Measurements from ENCODE around the gene BEND3.

DNA sequence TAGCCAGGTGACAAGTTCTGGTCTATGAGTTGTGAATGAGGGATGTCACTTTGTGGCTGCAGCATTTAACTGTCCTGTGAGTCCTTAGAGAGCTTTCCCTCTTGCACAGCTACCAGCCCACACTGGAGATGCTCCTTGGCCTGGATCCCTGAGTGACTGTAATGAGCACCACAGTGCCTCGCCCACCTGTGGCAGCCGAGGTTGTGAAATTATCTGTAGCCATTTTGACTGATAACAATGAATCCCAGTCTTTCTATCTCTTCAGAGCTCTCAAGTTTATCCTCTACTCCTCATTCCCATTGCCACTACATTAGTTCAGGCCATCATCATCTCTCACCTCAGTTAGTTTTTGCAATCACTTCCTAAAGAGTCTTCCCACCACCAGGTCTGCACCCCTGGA, 41.3 kb upstream of the BEND3 start:
- TF ChIP-seq, protein P1, sequence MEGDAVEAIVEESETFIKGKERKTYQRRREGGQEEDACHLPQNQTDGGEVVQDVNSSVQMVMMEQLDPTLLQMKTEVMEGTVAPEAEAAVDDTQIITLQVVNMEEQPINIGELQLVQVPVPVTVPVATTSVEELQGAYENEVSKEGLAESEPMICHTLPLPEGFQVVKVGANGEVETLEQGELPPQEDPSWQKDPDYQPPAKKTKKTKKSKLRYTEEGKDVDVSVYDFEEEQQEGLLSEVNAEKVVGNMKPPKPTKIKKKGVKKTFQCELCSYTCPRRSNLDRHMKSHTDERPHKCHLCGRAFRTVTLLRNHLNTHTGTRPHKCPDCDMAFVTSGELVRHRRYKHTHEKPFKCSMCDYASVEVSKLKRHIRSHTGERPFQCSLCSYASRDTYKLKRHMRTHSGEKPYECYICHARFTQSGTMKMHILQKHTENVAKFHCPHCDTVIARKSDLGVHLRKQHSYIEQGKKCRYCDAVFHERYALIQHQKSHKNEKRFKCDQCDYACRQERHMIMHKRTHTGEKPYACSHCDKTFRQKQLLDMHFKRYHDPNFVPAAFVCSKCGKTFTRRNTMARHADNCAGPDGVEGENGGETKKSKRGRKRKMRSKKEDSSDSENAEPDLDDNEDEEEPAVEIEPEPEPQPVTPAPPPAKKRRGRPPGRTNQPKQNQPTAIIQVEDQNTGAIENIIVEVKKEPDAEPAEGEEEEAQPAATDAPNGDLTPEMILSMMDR (IDR thresholded peaks at IDR 0.05), result no peak
- TF ChIP-seq POLR2AphosphoS5 (IDR thresholded peaks at IDR 0.05) (no peak), EP300 (IDR thresholded peaks at IDR 0.05) (no peak), POLR2A (IDR thresholded peaks at IDR 0.05) (no peak)

Measured in stomach (tissue), 4 donors.